Breast epithelium (tissue), 4 donors: ENCODE results near the gene RPL10A. TPM values are rescaled to one million over a fixed set of nuclear protein-coding genes. Genes with fewer than 3 reads are reported as not detected.

Source experiments
- DNase-seq, 2 donors: peaks; one replicate each; pipeline ENCODE4 v3.0.0-alpha.2; 2019; ENCODE audit warnings: low spot score in 2 of 2
- H3K27ac ChIP-seq, 2 donors: fragments of 200-600 bp; sonication (generic) in 1 of 2; one replicate each; pipeline ENCODE4 v1.5.1; 2016 to 2019; ENCODE audit warnings: mild to moderate bottlenecking in 1 of 2
- H3K27me3 ChIP-seq, 2 donors: fragments of 200-600 bp; sonication (generic) in 1 of 2; one replicate each; pipeline versions ENCODE4 v1.5.1 to v1.6.0; 2017 to 2019; ENCODE audit warnings: control low read depth in 1 of 2, mild to moderate bottlenecking in 1 of 2
- H3K36me3 ChIP-seq: fragments of 200-600 bp; one replicate; pipeline ENCODE4 v1.5.1; 2019
- H3K4me1 ChIP-seq, 2 donors: fragments of 200-600 bp; sonication (generic); one replicate each; pipeline ENCODE4 v1.5.1; 2016 to 2019; ENCODE audit warnings: control low read depth in 1 of 2
- H3K4me3 ChIP-seq, 3 donors: fragments of 200-600 bp; sonication (generic); 1 replicate in 2 of 3; 2 replicates in 1 of 3; pipeline ENCODE4 v1.5.1; 2016 to 2019; ENCODE audit warnings: mild to moderate bottlenecking in 3 of 3, moderate library complexity in 2 of 3
- H3K9me3 ChIP-seq, 2 donors: fragments of 200-600 bp; sonication (generic) in 1 of 2; one replicate each; pipeline ENCODE4 v1.5.1; 2016 to 2019; ENCODE audit warnings: control low read depth in 1 of 2
- POLR2A ChIP-seq: fragments of 450-650 bp; IDR thresholded peaks from one replicate; pipeline ENCODE4 v1.6.1; 2016; ENCODE audit warnings: antibody characterized with exemption, mild to moderate bottlenecking, moderate library complexity
- POLR2AphosphoS5 ChIP-seq, 3 donors: sonication (generic); formaldehyde crosslinking; IDR thresholded peaks; one replicate each; pipeline ENCODE4 v1.6.1; 2017; ENCODE audit warnings: antibody characterized with exemption in 3 of 3
- intact Hi-C: fragments of 100-400 bp; cut with DNase I; formaldehyde crosslinking; loops from one replicate; pipeline ENCODE4 v1.15.1; 2023; ENCODE audit warnings: low total_unique reads
- total RNA-seq, 3 donors: library from RNA; depleted of rRNA; stranded (reverse); fragments of >200 nt; gene quantifications; one replicate each; pipeline ENCODE4 v1.1.0, GENCODE V29; 2016
- TF ChIP-seq, protein P1 (sequence below), 3 donors: fragments of 450-650 bp; IDR thresholded peaks; one replicate each; pipeline ENCODE4 v1.5.1; 2016 to 2017; ENCODE audit warnings: antibody characterized with exemption in 3 of 3, mild to moderate bottlenecking in 3 of 3, moderate library complexity in 3 of 3

The RPL10A gene
- total RNA-seq, 3 donors from 2014 or later: 1,177 to 2,549 (median 2,082) TPM

DNA sequence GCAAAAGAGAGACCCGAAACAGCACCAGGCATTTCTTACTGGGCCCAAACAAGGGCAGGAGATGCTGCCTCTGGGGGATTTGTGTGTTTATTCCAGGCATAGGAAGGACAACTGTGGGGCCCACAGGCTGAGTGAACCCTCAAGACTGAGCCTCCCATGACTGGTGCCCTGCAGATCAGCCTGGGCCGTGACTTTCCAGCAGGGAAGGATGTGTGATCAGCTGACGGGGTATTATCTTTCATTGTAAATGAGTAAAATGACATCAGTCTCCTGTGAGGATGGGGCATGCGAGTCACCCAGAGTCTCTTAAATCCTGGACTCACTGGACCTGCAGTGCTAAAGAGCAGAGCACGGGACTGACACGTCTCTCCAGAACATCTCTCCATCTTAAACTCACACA, 32.6 kb downstream of the RPL10A start:
- H3K27ac ChIP-seq: no peak overlapping the region
- DNase-seq: no peak

DNA sequence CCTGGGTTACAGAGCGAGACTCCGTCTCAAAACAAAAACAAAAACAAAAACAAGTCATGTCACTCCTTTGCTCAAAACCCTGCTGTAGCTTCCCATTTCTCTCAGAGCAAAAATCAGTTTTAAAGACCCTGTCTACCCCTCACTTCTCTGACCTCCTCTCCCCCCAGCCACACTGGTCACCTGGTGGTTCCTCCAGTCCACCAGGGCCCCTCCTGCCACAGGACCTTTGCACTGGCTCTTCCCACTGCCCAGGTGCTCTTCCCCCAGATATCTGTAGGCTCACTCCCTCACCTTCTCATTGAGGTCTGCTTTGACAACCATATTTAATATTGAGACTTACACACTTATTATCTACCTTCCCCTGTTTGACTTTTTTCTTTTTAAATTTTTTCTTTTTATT, 33.6 kb downstream of the RPL10A start:
- Histone ChIP-seq H3K27ac (no peak overlapping the region), H3K36me3 (no peaks in the 10 kb centered on the region), H3K4me3 (no peak overlapping the region), H3K27me3 (peaks cover 3 to 7% of the 10 kb centered on the region in 2 donors), H3K4me1 (no peaks in the 10 kb centered on the region), H3K9me3 (no peaks in the 10 kb centered on the region)
- DNase-seq: no peak
- no peak for TF ChIP-seq POLR2AphosphoS5 (IDR thresholded peaks at IDR 0.05)
- TF ChIP-seq, protein P1, sequence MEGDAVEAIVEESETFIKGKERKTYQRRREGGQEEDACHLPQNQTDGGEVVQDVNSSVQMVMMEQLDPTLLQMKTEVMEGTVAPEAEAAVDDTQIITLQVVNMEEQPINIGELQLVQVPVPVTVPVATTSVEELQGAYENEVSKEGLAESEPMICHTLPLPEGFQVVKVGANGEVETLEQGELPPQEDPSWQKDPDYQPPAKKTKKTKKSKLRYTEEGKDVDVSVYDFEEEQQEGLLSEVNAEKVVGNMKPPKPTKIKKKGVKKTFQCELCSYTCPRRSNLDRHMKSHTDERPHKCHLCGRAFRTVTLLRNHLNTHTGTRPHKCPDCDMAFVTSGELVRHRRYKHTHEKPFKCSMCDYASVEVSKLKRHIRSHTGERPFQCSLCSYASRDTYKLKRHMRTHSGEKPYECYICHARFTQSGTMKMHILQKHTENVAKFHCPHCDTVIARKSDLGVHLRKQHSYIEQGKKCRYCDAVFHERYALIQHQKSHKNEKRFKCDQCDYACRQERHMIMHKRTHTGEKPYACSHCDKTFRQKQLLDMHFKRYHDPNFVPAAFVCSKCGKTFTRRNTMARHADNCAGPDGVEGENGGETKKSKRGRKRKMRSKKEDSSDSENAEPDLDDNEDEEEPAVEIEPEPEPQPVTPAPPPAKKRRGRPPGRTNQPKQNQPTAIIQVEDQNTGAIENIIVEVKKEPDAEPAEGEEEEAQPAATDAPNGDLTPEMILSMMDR (IDR thresholded peaks at IDR 0.05): no peak
- no peak for TF ChIP-seq POLR2A
- intact Hi-C loops: no loop called here

More for the DNA sequence above, 32.6 kb downstream of the RPL10A start:
- no peak overlapping the region for H3K4me3 ChIP-seq
- intact Hi-C loops: no loop called here
- TF ChIP-seq POLR2AphosphoS5 (IDR thresholded peaks at IDR 0.05) (no peak), POLR2A (no peak)
- TF ChIP-seq, protein P1 (IDR thresholded peaks at IDR 0.05): no peak
- H3K4me1 ChIP-seq: no peaks in the 10 kb centered on the region
- H3K9me3 ChIP-seq: no peaks in the 10 kb centered on the region
- peaks cover 0 to under 1% of the 10 kb centered on the region in 2 donors for H3K27me3 ChIP-seq
- H3K36me3 ChIP-seq: no peaks in the 10 kb centered on the region

DNA sequence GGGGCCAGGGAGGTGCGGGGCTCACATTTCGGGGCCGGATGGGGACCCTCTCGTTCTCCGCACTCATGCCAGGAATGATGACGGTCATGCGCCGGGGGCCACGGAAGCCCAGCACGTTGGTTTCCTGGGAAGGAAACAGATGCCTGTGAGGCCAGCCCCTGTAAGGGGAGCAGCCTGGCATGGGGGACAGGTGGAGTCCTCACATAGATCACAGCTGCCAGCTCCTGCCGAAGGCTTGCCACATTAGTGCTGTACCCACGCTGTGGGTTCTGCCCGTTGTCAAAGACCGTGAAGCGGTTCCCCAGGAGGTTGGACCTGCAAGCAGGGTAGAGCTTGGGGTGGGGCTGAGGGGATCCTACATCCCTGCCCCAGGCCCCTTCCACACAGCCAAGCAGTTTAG, 35.3 kb downstream of the RPL10A start:
- intact Hi-C loops: no loop called here
- TF ChIP-seq POLR2AphosphoS5 (IDR thresholded peaks at IDR 0.05): no peak
- TF ChIP-seq POLR2A: no peak
- TF ChIP-seq, protein P1 (IDR thresholded peaks at IDR 0.05): no peak
- H3K4me1 ChIP-seq: no peaks in the 10 kb centered on the region

DNA sequence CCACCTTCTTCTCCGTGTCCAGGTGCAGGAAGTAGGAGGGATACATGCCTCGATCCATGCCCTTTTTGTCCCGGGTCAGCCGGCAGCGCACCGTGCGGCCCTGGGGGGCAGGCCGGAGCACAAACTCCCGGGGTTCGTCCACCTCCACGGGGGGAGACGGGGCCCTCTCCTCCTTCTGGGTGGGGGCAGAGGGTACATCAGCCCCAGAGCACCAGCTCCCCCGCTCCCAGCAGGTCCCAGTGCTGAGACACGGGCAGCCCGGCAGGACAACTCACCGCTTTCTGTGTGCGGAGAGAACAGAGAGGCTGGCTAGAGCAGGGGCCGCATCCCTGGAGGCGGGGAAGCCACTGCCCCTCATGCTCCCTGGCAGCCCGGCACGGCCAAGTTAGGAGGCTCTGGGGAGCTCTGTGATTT, 37.8 kb downstream of the RPL10A start:
- TF ChIP-seq POLR2A (no peak), POLR2AphosphoS5 (IDR thresholded peaks at IDR 0.05) (no peak)
- TF ChIP-seq, protein P1 (IDR thresholded peaks at IDR 0.05): no peak
- H3K4me3 ChIP-seq: peak overlapping the region in 2 of 3 donors; percentile 17 to 43
- H3K9me3 ChIP-seq: no peaks in the 10 kb centered on the region
- DNase-seq: no peak
- intact Hi-C loops: no loop called here
- no peak overlapping the region for H3K27ac ChIP-seq
- peaks cover 3 to 21% of the 10 kb centered on the region in 2 donors for H3K27me3 ChIP-seq
- no peaks in the 10 kb centered on the region for H3K4me1 ChIP-seq
- no peaks in the 10 kb centered on the region for H3K36me3 ChIP-seq

More for the DNA sequence above, 35.3 kb downstream of the RPL10A start:
- H3K9me3 ChIP-seq: no peaks in the 10 kb centered on the region
- no peak overlapping the region for H3K4me3 ChIP-seq
- DNase-seq: no peak
- H3K27ac ChIP-seq: no peak overlapping the region
- H3K27me3 ChIP-seq: peaks cover 3 to 7% of the 10 kb centered on the region in 2 donors
- H3K36me3 ChIP-seq: no peaks in the 10 kb centered on the region

DNA sequence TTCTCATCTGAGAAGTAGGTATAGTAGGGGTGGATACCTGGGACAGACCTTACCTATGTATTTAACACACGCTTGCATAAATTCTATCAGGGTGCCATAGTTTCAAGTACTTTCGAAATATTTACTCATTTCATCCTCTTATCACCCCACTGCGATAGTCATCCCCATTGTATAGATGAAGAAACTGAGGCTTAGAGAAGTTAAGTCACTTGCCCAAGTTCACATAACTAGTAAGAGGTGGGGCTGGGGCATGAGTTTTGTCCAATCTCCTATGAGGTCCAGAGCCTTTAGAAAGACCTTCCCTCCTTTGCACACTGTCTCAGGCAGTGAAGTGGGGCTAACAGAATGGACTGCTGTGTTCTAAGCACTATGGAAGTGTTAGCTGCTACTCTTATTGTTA, 38.3 kb downstream of the RPL10A start:
- H3K27me3 ChIP-seq: peaks cover 3 to 25% of the 10 kb centered on the region in 2 donors
- intact Hi-C loops: no loop called here
- no peak for DNase-seq

More for the DNA sequence above, 38.3 kb downstream of the RPL10A start:
- TF ChIP-seq POLR2A: no peak
- TF ChIP-seq POLR2AphosphoS5 (IDR thresholded peaks at IDR 0.05): no peak
- TF ChIP-seq, protein P1 (IDR thresholded peaks at IDR 0.05): no peak
- no peaks in the 10 kb centered on the region for H3K4me1 ChIP-seq
- H3K9me3 ChIP-seq: no peaks in the 10 kb centered on the region
- H3K4me3 ChIP-seq: no peak overlapping the region
- no peaks in the 10 kb centered on the region for H3K36me3 ChIP-seq
- H3K27ac ChIP-seq: no peak overlapping the region
